Adrenal gland (tissue), 12 donors: ENCODE measurements around the gene KDM4B. TPM values are rescaled to one million over a fixed set of nuclear protein-coding genes. Genes with fewer than 3 reads are reported as not detected.

ENCODE experiments used
- DNase-seq, 7 donors: peaks; one replicate each; pipeline ENCODE4 v3.0.0-alpha.2; 2019 to 2020
- H3K27ac ChIP-seq, 5 donors: fragments of 200-600 bp; sonication (generic) in 4 of 5; 1 replicate in 3 of 5; 2 replicates in 2 of 5; pipeline versions ENCODE4 v1.5.1 to v1.8.0; 2016 to 2020; ENCODE audit warnings: mild to moderate bottlenecking in 1 of 5
- H3K27me3 ChIP-seq: fragments of 200-600 bp; 2 replicates; pipeline ENCODE4 v1.8.0; 2021
- H3K36me3 ChIP-seq, 2 donors: fragments of 200-600 bp; replicated peaks in 1 of 2; 1 replicate in 1 of 2; 2 replicates in 1 of 2; pipeline versions ENCODE4 v1.5.1 to v1.8.0; 2018 to 2022
- H3K4me1 ChIP-seq, 2 donors: fragments of 200-600 bp; replicated peaks in 1 of 2; 1 replicate in 1 of 2; 2 replicates in 1 of 2; pipeline versions ENCODE4 v1.5.1 to v1.8.0; 2018 to 2021
- H3K4me3 ChIP-seq, 4 donors: fragments of 200-600 bp; sonication (generic) in 3 of 4; one replicate each; pipeline ENCODE4 v1.5.1; 2016 to 2018
- H3K9me3 ChIP-seq, 3 donors: fragments of 200-600 bp; sonication (generic) in 1 of 3; replicated peaks in 1 of 3; 1 replicate in 2 of 3; 2 replicates in 1 of 3; pipeline versions ENCODE4 v1.5.1 to v1.8.0; 2016 to 2021
- POLR2A ChIP-seq, 2 donors: fragments of 450-650 bp; IDR thresholded peaks; one replicate each; pipeline ENCODE4 v1.6.1; 2017; ENCODE audit warnings: antibody characterized with exemption in 2 of 2, mild to moderate bottlenecking in 2 of 2, moderate library complexity in 1 of 2
- WGBS, 4 donors: extraction: QIAGEN DNeasy Blood & Tissue Kit in 2 of 4; methylation state at CpG; one replicate each; pipeline versions ENCODE4 v1.1.5 to v1.1.7; 2013 to 2017; 5-methylcytosine and 5-hydroxymethylcytosine counted together
- intact Hi-C, 2 donors: fragments of 100-400 bp; cut with DNase I; formaldehyde crosslinking; loops; one replicate each; pipeline versions ENCODE4 v1.14.1 to v1.15.0; 2022 to 2023
- polyA plus RNA-seq, 3 donors: library from polyadenylated mRNA; stranded (reverse); fragments of 200-250 nt in 2 of 3; fragments of 350-450 nt in 1 of 3; fragmentation: Illumina TruSeq in 1 of 3; extraction: RNeasy Lipid Tissue Mini Kit (QIAGEN cat#74804) in 1 of 3; gene quantifications; one replicate each; pipeline ENCODE4 v1.2.3, GENCODE V29; 2013 to 2014
- total RNA-seq, 9 donors: library from RNA; depleted of rRNA in 4 of 9; stranded (reverse); fragments of >200 nt in 4 of 9; fragments of 120-200 nt in 1 of 9; fragmentation: NEBNext Ultra II Directional in 1 of 9; extraction: Animal tissue kit (Norgen Biotek cat#: 25700) in 1 of 9; gene quantifications; one replicate each; pipeline versions ENCODE4 v1.1.0 to v1.2.4, GENCODE V29; 2013 to 2023
- TF ChIP-seq, protein P1 (sequence below), 6 experiments: fragments of 450-650 bp in 4 of 6; fragments of 200-600 bp in 2 of 6; sonication (generic) in 1 of 6; IDR thresholded peaks; 1 replicate in 5 of 6; 2 replicates in 1 of 6; pipeline versions ENCODE4 v1.5.1 to v1.8.0; 2016 to 2021; ENCODE audit warnings: antibody characterized with exemption in 6 of 6, mild to moderate bottlenecking in 2 of 6, moderate library complexity in 1 of 6
- donor health status: healthy with polysubstance abuse.
- donor health status: Bipolar disorder and iron deficiency.
- donor health status: DM: yes; HTN: yes; CAD: no.
- donor health status: DM: no; HTN: no; CAD: no.
- donor health status: DM: no; HTN: no; CAD: no.
- donor health status: DM: yes; HTN: yes; CAD: no.

KDM4B gene
- total and polyA plus RNA-seq, 12 donors: 9.8 to 65.1 (median 39.9) TPM

DNA sequence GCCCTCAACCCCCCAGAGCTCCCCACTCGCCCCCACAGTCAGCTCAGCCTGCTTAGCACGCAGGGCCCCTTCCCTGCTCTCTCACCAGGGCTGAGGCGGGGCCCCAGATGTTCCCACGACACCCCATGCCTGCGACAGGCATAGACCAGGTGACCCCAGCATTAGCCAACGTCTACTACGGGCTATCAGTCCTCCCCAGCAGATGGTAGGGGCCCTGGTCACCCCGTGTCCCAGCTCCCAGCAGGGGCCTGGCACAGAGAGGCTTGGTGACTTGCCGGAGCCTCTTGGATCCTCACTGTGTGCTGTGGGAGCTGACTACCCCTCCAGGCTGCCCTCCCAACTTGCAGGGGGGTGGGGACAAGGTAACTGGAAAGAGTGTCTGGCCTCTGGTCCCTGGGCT is 80.6 kb downstream of the KDM4B start:
- H3K4me3 ChIP-seq: no peak overlapping the region
- peaks cover 0 to 13% of the 10 kb centered on the region in 2 donors for H3K36me3 ChIP-seq
- H3K9me3 ChIP-seq: no peaks in the 10 kb centered on the region
- 67 to 80% (median 68%) methylated on average over 3 to 9 of the region's 9 CpGs for WGBS, 4 donors
- peak overlapping the region in 2 of 5 donors; percentile 73 to 80 for H3K27ac ChIP-seq
- H3K27me3 ChIP-seq: no peaks in the 10 kb centered on the region
- DNase-seq: peak in 1 of 7 donors; percentile 72
- TF ChIP-seq, protein P1, sequence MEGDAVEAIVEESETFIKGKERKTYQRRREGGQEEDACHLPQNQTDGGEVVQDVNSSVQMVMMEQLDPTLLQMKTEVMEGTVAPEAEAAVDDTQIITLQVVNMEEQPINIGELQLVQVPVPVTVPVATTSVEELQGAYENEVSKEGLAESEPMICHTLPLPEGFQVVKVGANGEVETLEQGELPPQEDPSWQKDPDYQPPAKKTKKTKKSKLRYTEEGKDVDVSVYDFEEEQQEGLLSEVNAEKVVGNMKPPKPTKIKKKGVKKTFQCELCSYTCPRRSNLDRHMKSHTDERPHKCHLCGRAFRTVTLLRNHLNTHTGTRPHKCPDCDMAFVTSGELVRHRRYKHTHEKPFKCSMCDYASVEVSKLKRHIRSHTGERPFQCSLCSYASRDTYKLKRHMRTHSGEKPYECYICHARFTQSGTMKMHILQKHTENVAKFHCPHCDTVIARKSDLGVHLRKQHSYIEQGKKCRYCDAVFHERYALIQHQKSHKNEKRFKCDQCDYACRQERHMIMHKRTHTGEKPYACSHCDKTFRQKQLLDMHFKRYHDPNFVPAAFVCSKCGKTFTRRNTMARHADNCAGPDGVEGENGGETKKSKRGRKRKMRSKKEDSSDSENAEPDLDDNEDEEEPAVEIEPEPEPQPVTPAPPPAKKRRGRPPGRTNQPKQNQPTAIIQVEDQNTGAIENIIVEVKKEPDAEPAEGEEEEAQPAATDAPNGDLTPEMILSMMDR (IDR thresholded peaks at IDR 0.05): no peak
- H3K4me1 ChIP-seq: peaks cover 15 to 37% of the 10 kb centered on the region in 2 donors
- intact Hi-C loops: loop anchor here (5.0 to 10.0 kb wide), 3 partner anchors 325 to 528 kb away; no protein-coding TSS in a partner anchor

DNA sequence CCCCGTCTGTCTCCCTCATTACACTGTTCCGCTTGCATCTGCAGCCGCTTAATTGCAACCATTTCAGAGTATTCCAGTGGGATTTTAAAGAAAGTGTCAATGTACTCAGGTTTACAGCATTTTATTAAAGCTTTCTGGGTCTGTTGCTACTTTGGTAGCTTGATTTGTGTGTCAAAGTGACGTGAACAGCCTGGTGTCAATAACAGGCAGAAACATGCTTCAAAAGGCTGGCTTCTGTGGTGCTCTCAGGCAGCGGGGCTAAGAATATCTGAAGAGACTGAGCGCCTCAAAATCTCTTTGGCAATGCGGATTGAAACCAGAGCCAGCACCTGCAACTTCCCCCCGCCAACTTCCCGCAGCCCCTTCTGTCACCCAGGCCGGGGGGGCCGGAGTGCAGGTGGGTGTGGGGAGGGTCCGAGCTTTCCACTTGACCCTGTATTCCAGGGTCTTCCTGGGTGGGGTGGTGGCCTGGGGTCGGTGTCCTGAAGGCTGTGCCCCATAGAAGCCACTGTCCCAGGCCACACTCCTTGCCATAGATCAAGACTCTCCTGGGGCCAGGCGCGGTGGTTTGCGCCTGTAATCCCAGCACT is 81.2 kb downstream of the KDM4B start:
- Histone ChIP-seq H3K36me3 (peaks cover 0 to 19% of the 10 kb centered on the region in 2 donors), H3K4me3 (no peak overlapping the region), H3K4me1 (peaks cover 15 to 37% of the 10 kb centered on the region in 2 donors), H3K9me3 (no peaks in the 10 kb centered on the region), H3K27me3 (no peaks in the 10 kb centered on the region), H3K27ac (peak overlapping the region in 2 of 5 donors; percentile 73 to 80)
- WGBS, 4 donors: 82 to 88% (median 85%) methylated on average over 12 to 16 of the region's 16 CpGs
- no peak for TF ChIP-seq POLR2A (IDR thresholded peaks at IDR 0.05)
- TF ChIP-seq, protein P1 (IDR thresholded peaks at IDR 0.05): no peak
- no peak for DNase-seq
- intact Hi-C loops: loop anchor here (10.0 kb wide), 2 partner anchors 325 to 535 kb away; no protein-coding TSS in a partner anchor

DNA sequence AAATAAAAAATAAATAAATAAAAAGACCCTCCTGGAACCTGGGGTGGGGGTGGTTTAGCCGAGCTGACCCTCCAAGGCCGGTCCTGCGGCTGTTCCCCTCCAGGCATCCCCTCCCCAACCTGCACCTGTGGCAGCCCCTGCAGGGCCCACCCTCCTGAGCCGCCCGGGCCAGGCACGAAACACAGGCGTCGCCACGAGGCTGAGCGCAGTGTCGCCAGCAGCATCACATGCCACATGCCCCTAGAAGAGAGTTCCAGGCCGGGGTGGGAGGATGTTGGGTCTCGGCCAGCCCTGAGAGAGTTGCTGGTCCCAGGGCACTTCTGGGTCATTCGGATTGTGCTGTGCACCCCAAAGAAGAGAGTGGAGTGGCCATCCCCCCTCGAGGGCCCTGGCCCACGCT is 82.0 kb downstream of the KDM4B start:
- Histone ChIP-seq H3K36me3 (peaks cover 0 to 19% of the 10 kb centered on the region in 2 donors), H3K4me1 (peaks cover 15 to 36% of the 10 kb centered on the region in 2 donors), H3K4me3 (no peak overlapping the region), H3K9me3 (no peaks in the 10 kb centered on the region), H3K27ac (peak overlapping the region in 1 of 5 donors; percentile 80), H3K27me3 (no peaks in the 10 kb centered on the region)
- intact Hi-C loops: loop anchor here (10.0 kb wide), 2 partner anchors 324 to 534 kb away; no protein-coding TSS in a partner anchor
- no peak for DNase-seq
- WGBS, 4 donors: 91 to 94% (median 93%) methylated on average over 6 to 16 of the region's 16 CpGs
- TF ChIP-seq, protein P1 (IDR thresholded peaks at IDR 0.05): no peak
- TF ChIP-seq POLR2A (IDR thresholded peaks at IDR 0.05): no peak

DNA sequence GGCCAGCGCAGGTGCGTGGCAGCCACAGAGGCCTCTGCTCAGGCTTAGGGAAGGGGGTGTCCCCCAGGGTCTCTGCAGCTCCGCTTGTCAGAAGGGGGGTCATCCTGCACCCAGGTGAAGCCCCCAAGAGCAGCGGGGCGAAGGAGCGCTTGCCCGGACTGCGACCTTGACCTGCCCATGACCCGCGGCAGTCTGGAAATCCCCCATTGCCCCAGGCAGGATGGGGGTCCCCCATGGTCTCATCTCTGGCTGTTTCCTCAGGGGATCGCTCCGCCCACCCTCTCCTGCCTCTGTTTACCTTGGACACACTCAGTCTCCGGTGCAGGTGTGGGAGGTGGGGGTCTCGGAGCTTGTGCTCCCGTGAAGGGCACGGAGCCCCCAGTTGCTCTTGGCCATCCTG is 82.7 kb downstream of the KDM4B start:
- no peaks in the 10 kb centered on the region for H3K27me3 ChIP-seq
- H3K4me1 ChIP-seq: peaks cover 15 to 29% of the 10 kb centered on the region in 2 donors
- WGBS, 4 donors: 79 to 91% (median 82%) methylated on average over 8 to 16 of the region's 16 CpGs
- no peaks in the 10 kb centered on the region for H3K9me3 ChIP-seq
- DNase-seq: peak in 1 of 7 donors; percentile 55
- TF ChIP-seq, protein P1 (IDR thresholded peaks at IDR 0.05): no peak
- TF ChIP-seq POLR2A (IDR thresholded peaks at IDR 0.05): no peak
- H3K36me3 ChIP-seq: peaks cover 0 to 19% of the 10 kb centered on the region in 2 donors
- peak overlapping the region in 1 of 5 donors; percentile 80 for H3K27ac ChIP-seq
- intact Hi-C loops: loop anchor here (10.0 kb wide), 2 partner anchors 323 to 533 kb away; no protein-coding TSS in a partner anchor
- H3K4me3 ChIP-seq: no peak overlapping the region
